ENCODE data around the gene PRPSAP2.

DNA sequence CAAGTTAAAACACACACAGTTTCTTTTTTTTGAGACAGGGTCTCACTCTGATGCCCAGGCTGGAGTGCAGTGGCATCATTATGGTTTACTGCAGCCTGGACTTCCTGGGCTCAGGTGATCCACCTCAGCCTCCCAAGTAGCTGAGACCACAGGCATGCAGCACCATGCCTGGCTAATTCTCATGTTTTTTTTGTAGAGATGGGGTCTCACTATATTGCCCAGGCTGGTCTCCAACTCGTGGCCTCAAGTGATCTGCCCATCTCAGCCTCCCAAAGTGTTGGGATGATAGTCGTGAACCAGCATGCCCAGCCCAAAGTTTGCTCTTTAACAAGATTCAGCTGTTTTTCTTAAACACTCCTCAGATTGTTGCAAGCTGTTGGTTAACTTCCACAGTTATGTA is 39.0 kb downstream of the PRPSAP2 start:
- TF ChIP-seq CTCF (IDR thresholded peaks at IDR 0.05): no peak
- TF ChIP-seq POLR2A (IDR thresholded peaks at IDR 0.05): no peak
